Left lung (tissue), 14 donors: ENCODE data around the gene CSRNP3. TPM values are rescaled to one million over a fixed set of nuclear protein-coding genes. Genes with fewer than 3 reads are reported as not detected.

ENCODE experiments used
- ATAC-seq: fragments of 200-7000 bp; cut with Tn5 transposase; one replicate; pipeline ENCODE4 v1.9.1; 2020; ENCODE audit warnings: moderate library complexity
- DNase-seq, 4 donors: peaks; one replicate each; pipeline ENCODE4 v3.0.0-alpha.2; 2013 to 2020
- H3K27ac ChIP-seq, 2 donors: fragments of 200-600 bp; sonication (generic) in 1 of 2; one replicate each; pipeline versions ENCODE4 v1.5.0 to v1.8.0; 2020 to 2021
- H3K27me3 ChIP-seq, 2 donors: fragments of 200-600 bp; sonication (generic) in 1 of 2; one replicate each; pipeline versions ENCODE4 v1.5.0 to v1.8.0; 2020 to 2021
- H3K36me3 ChIP-seq, 2 donors: fragments of 200-600 bp; sonication (generic) in 1 of 2; one replicate each; pipeline versions ENCODE4 v1.5.0 to v1.8.0; 2020 to 2021
- H3K4me1 ChIP-seq, 2 donors: fragments of 200-600 bp; one replicate each; pipeline ENCODE4 v1.8.0; 2021
- H3K4me3 ChIP-seq, 2 donors: fragments of 200-600 bp; sonication (generic) in 1 of 2; one replicate each; pipeline versions ENCODE4 v1.5.0 to v1.8.0; 2020 to 2021; ENCODE audit warnings: mild to moderate bottlenecking in 1 of 2
- H3K9me3 ChIP-seq, 2 donors: fragments of 200-600 bp; sonication (generic) in 1 of 2; one replicate each; pipeline versions ENCODE4 v1.5.0 to v1.8.0; 2020 to 2021
- CTCF ChIP-seq, 2 donors: fragments of 200-600 bp; sonication (generic) in 1 of 2; IDR thresholded peaks; one replicate each; pipeline versions ENCODE4 v1.5.0 to v1.8.0; 2021; ENCODE audit warnings: antibody characterized with exemption in 2 of 2
- intact Hi-C, 2 donors: fragments of 100-400 bp; cut with DNase I; formaldehyde crosslinking; loops; one replicate each; pipeline versions ENCODE4 v1.11.2 to v1.14.2; 2022
- long read RNA-seq, 12 donors: library from polyadenylated mRNA in 2 of 12; unstranded in 2 of 12; transcript quantifications; one replicate each; pipeline ENCODE4 v2.0.0 and lab custom pipeline, GENCODE V29; 2019 to 2026
- polyA plus RNA-seq, 6 donors: library from polyadenylated mRNA; unstranded; fragments of 120-200 nt; gene quantifications; one replicate each; pipeline ENCODE4 v1.2.1, GENCODE V29; 2013; ENCODE audit not compliant: insufficient read length in 6 of 6
- total RNA-seq, 2 donors: library from RNA; stranded (reverse); fragmentation: NEBNext Ultra II Directional; extraction: Animal tissue kit (Norgen Biotek cat#: 25700); gene quantifications; one replicate each; pipeline ENCODE4 v1.2.1, GENCODE V29; 2021
- donor health status: DM: no; HTN: yes; CAD: no.
- donor health status: DM: no; HTN: no; CAD: no.

Gene CSRNP3
- 1 to 10 TPM; 1.5 to 5.5 TPM for total RNA-seq
- polyA plus RNA-seq = 10 to 100 TPM in 1 of 6 donors, 1 to 10 TPM in 5; 8.0 to 11.4 (median 8.4) TPM
- long read RNA-seq, donor 1, partial matches to known transcripts = 0 of 1 reads
- long read RNA-seq, donor 1, other reads (novel, unspliced or antisense) = 0 of 1 reads
- long read RNA-seq, donor 2, partial matches to known transcripts = 0 of 2 reads
- long read RNA-seq, donor 2, other reads (novel, unspliced or antisense) = 0 of 2 reads
- long read RNA-seq, donor 3, partial matches to known transcripts = 0 of 1 reads
- long read RNA-seq, donor 3, other reads (novel, unspliced or antisense) = 0 of 1 reads
- long read RNA-seq, donor 4, partial matches to known transcripts = 0 of 1 reads
- long read RNA-seq, donor 4, other reads (novel, unspliced or antisense) = 1 of 1 reads
- long read RNA-seq, donor 5, partial matches to known transcripts = 0 of 3 reads
- long read RNA-seq, donor 5, other reads (novel, unspliced or antisense) = 0 of 3 reads
- long read RNA-seq, donor 6 = 0 reads
- long read RNA-seq, donor 7, partial matches to known transcripts = 0 of 1 reads
- long read RNA-seq, donor 7, other reads (novel, unspliced or antisense) = 0 of 1 reads
- long read RNA-seq, donor 8, partial matches to known transcripts = 0 of 1 reads
- long read RNA-seq, donor 8, other reads (novel, unspliced or antisense) = 0 of 1 reads
- long read RNA-seq, donor 9 = 0 reads
- long read RNA-seq, donor 10 = 0 reads
- long read RNA-seq, donor 11, full-length matches to known transcripts = 10 of 19 reads
- long read RNA-seq, donor 11, partial matches to known transcripts = 9 of 19 reads
- long read RNA-seq, donor 11, other reads (novel, unspliced or antisense) = 0 of 19 reads
- long read RNA-seq, donor 12, partial matches to known transcripts = 0 of 1 reads
- long read RNA-seq, donor 12, other reads (novel, unspliced or antisense) = 0 of 1 reads

GRCh38 chr2:165469417-165469816, at the start of gene CSRNP3:
TSS of gene CSRNP3 (plus strand) at chr2:165469698. CDS start at chr2:165595066, 125,368 bp downstream.
- peak in 3 of 4 donors; percentile 68 to 89 (median 75) for DNase-seq
- peak; percentile 100 for ATAC-seq
- intact Hi-C loops = no loop called here
- Histone ChIP-seq H3K4me3 (peak within 1 kb of the TSS; percentile 25 to 41), H3K27ac (no peak within 1 kb of the TSS), H3K9me3 (no peaks in the 10 kb centered on the region), H3K36me3 (no peaks in the 10 kb centered on the region), H3K4me1 (no peaks in the 10 kb centered on the region), H3K27me3 (no peaks in the 10 kb centered on the region)
- TF ChIP-seq CTCF (IDR thresholded peaks at IDR 0.05) = no peak

GRCh38 chr2:165420231-165420630, 49.3 kb upstream of the CSRNP3 start:
- Histone ChIP-seq H3K4me1 (no peaks in the 10 kb centered on the region), H3K27ac (no peak overlapping the region), H3K27me3 (no peaks in the 10 kb centered on the region), H3K9me3 (peaks cover 0 to 9% of the 10 kb centered on the region in 2 donors), H3K36me3 (no peaks in the 10 kb centered on the region), H3K4me3 (no peak overlapping the region)
- intact Hi-C loops = no loop called here
- ATAC-seq = no peak
- TF ChIP-seq CTCF (IDR thresholded peaks at IDR 0.05) = no peak
- no peak for DNase-seq

- TF ChIP-seq CTCF (IDR thresholded peaks at IDR 0.05) = no peak
- H3K4me3 ChIP-seq = no peak overlapping the region
- no peak overlapping the region for H3K27ac ChIP-seq
- H3K36me3 ChIP-seq = no peaks in the 10 kb centered on the region
- ATAC-seq (no peak), DNase-seq (no peak)
- no peaks in the 10 kb centered on the region for H3K4me1 ChIP-seq
- H3K27me3 ChIP-seq = no peaks in the 10 kb centered on the region
- H3K9me3 ChIP-seq = peaks cover 0 to 6% of the 10 kb centered on the region in 2 donors
- intact Hi-C loops = no loop called here
Measured at GRCh38 chr2:165423081-165423480, 46.4 kb upstream of the CSRNP3 start.

- ATAC-seq (no peak), DNase-seq (no peak)
- no peak overlapping the region for H3K4me3 ChIP-seq
- H3K27me3 ChIP-seq = no peaks in the 10 kb centered on the region
- H3K4me1 ChIP-seq = no peaks in the 10 kb centered on the region
- no peak overlapping the region for H3K27ac ChIP-seq
- H3K9me3 ChIP-seq = peaks cover 0 to 6% of the 10 kb centered on the region in 2 donors
- H3K36me3 ChIP-seq = no peaks in the 10 kb centered on the region
- intact Hi-C loops = no loop called here
- TF ChIP-seq CTCF (IDR thresholded peaks at IDR 0.05) = no peak
Measured at GRCh38 chr2:165425556-165425955, 43.9 kb upstream of the CSRNP3 start.

GRCh38 chr2:165427686-165428085, 41.8 kb upstream of the CSRNP3 start:
- H3K27me3 ChIP-seq = no peaks in the 10 kb centered on the region
- ATAC-seq (no peak), DNase-seq (no peak)
- intact Hi-C loops = no loop called here
- no peak overlapping the region for H3K4me3 ChIP-seq
- H3K27ac ChIP-seq = no peak overlapping the region
- H3K36me3 ChIP-seq = no peaks in the 10 kb centered on the region
- H3K9me3 ChIP-seq = peaks cover 0 to 6% of the 10 kb centered on the region in 2 donors
- no peaks in the 10 kb centered on the region for H3K4me1 ChIP-seq
- no peak for TF ChIP-seq CTCF (IDR thresholded peaks at IDR 0.05)
